ENCODE results near the gene TNNT2. TPM values are rescaled to one million over a fixed set of nuclear protein-coding genes. Genes with fewer than 3 reads are reported as not detected.
A peak's percentile ranks its signal among the peaks of the same experiment; 100 is the strongest.

Gene TNNT2
- total and polyA plus RNA-seq, 12 donors, result 5,905 to 31,279 (median 7,605) TPM

DNA sequence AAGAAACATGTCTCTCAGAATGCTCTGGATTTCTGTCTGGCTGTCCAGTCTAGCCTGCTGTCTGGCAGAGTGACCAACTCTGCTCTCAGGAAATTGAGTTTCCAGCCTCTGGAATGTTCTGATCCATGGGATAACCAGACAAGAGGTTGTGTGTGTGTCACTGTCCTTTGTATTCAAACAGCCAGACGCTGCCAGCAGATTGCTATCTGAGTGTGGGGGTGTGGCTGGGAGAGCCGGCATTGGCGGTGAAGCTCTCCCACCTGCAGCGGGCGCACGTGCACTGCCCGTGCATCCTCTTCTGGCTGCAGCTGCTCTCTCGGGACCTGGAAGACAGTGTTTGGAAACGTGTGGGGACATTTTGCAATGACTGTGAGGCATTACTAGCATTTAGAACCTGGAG lies 68.1 kb downstream of the TNNT2 start:
- Histone ChIP-seq H3K4me1 (peaks cover 17 to 43% (median 31%) of the 10 kb centered on the region in 9 donors), H3K36me3 (no peaks in the 10 kb centered on the region), H3K9me3 (no peaks in the 10 kb centered on the region), H3K4me3 (no peak overlapping the region), H3K27ac (peak overlapping the region in 8 of 10 donors; percentile 35 to 78 (median 58)), H3K27me3 (peaks cover 0 to 17% (median 0%) of the 10 kb centered on the region in 7 donors)
- intact Hi-C loops (cut with DNase I), result loop anchor here in 1 of 10 donors (2.0 to 5.0 kb wide), 3 partner anchors 38 to 49 kb away; no protein-coding TSS in a partner anchor
- 10 to 14% methylated on average over 9 of the region's 9 CpGs for WGBS, 2 donors
- DNase-seq (peak; percentile 63 to 78), ATAC-seq (peak; percentile 72 to 87 (median 81))
- TF ChIP-seq CTCF (IDR thresholded peaks at IDR 0.05), result peak in 3 of 9 donors; percentile 38 to 48 (median 47)

Other genes starting within 250 kb of the TNNT2 start
- 10 to 100 TPM; 19.6 to 37.0 (median 25.4) TPM for gene TMEM9, start 223.2 kb downstream of the TNNT2 start, total RNA-seq
- 10 to 100 TPM; 19.7 to 49.6 TPM for gene TMEM9, start 223.2 kb downstream of the TNNT2 start, polyA plus RNA-seq
- gene IGFN1, start 186.9 kb downstream of the TNNT2 start, total RNA-seq, result under 1 TPM in 4 of 10 donors, not detected in 6; 0.02 to 0.07 (median 0.03) TPM
- under 1 TPM in 1 of 2 donors, not detected in 1; 0.01 TPM for gene IGFN1, start 186.9 kb downstream of the TNNT2 start, polyA plus RNA-seq
- 1 to 10 TPM in 1 of 10 donors, under 1 TPM in 9; 0.05 to 1.2 (median 0.22) TPM for gene PKP1, start 94.2 kb downstream of the TNNT2 start, total RNA-seq
- under 1 TPM; 0.37 to 0.39 TPM for gene PKP1, start 94.2 kb downstream of the TNNT2 start, polyA plus RNA-seq
- gene LAD1, start 21.6 kb upstream of the TNNT2 start, total RNA-seq, result 10 to 100 TPM in 1 of 10 donors, 1 to 10 TPM in 8, under 1 TPM in 1; 0.85 to 12.9 (median 2.9) TPM
- gene LAD1, start 21.6 kb upstream of the TNNT2 start, polyA plus RNA-seq, result 10 to 100 TPM in 1 of 2 donors, 1 to 10 TPM in 1; 2.6 to 42.2 TPM
- gene TNNI1, start 44.0 kb upstream of the TNNT2 start, total RNA-seq, result 100 to 1,000 TPM in 1 of 10 donors, 10 to 100 TPM in 7, 1 to 10 TPM in 2; 1.2 to 166 (median 26.1) TPM
- gene TNNI1, start 44.0 kb upstream of the TNNT2 start, polyA plus RNA-seq, result 10 to 100 TPM; 20.8 to 48.0 TPM
- 10 to 100 TPM; 14.4 to 40.0 (median 23.6) TPM for gene PHLDA3, start 91.5 kb upstream of the TNNT2 start, total RNA-seq
- 10 to 100 TPM; 20.8 to 35.6 TPM for gene PHLDA3, start 91.5 kb upstream of the TNNT2 start, polyA plus RNA-seq
- 100 to 1,000 TPM in 1 of 10 donors, 10 to 100 TPM in 9; 48.1 to 103 (median 58.9) TPM for gene CSRP1, start 129.4 kb upstream of the TNNT2 start, total RNA-seq
- gene CSRP1, start 129.4 kb upstream of the TNNT2 start, polyA plus RNA-seq, result 100 to 1,000 TPM in 1 of 2 donors, 10 to 100 TPM in 1; 74.5 to 104 TPM
- gene NAV1, start 161.4 kb upstream of the TNNT2 start, total RNA-seq, result 100 to 1,000 TPM in 3 of 10 donors, 10 to 100 TPM in 7; 29.5 to 111 (median 89.0) TPM
- gene NAV1, start 161.4 kb upstream of the TNNT2 start, polyA plus RNA-seq, result 10 to 100 TPM; 13.7 to 61.5 TPM

Measured in heart right ventricle (tissue), 16 donors.